Calu3 (cell line): ENCODE measurements around the gene SRPX. TPM values are rescaled to one million over a fixed set of nuclear protein-coding genes. Genes with fewer than 3 reads are reported as not detected.

Experiments used
- BruUV-seq: library from RNA; stranded (reverse); fragments of 400-500 nt; replicated peaks from 2 replicates; lab custom pipeline; 2021; lab: Mats Ljungman, UMichigan
- CTCF ChIA-PET: fragments of 300-600 bp; sonication (Branson Sonifier 250); formaldehyde crosslinking; loops from one replicate; lab custom pipeline; 2022; ENCODE audit warnings: antibody characterized with exemption; lab: Charles Lee
- DNase-seq: peaks from one replicate; pipeline ENCODE4 v3.0.0; 2022
- H3K27ac Mint-ChIP-seq: one replicate; pipeline ENCODE4 v1.8.0; 2022; ENCODE audit warnings: mixed read lengths; ENCODE audit not compliant: unreplicated experiment
- H3K27me3 Mint-ChIP-seq: one replicate; pipeline ENCODE4 v1.8.0; 2022; ENCODE audit warnings: mixed read lengths; ENCODE audit not compliant: unreplicated experiment
- H3K36me3 Mint-ChIP-seq: one replicate; pipeline ENCODE4 v1.8.0; 2022; ENCODE audit warnings: mild to moderate bottlenecking, moderate library complexity, mixed read lengths; ENCODE audit not compliant: insufficient read depth, unreplicated experiment
- H3K4me1 Mint-ChIP-seq: one replicate; pipeline ENCODE4 v1.8.0; 2022; ENCODE audit warnings: mild to moderate bottlenecking, low read depth, mixed read lengths; ENCODE audit not compliant: unreplicated experiment
- H3K4me3 Mint-ChIP-seq: one replicate; pipeline ENCODE4 v1.8.0; 2022; ENCODE audit warnings: mild to moderate bottlenecking, low read depth, moderate library complexity, mixed read lengths; ENCODE audit not compliant: unreplicated experiment
- H3K9me3 Mint-ChIP-seq: one replicate; pipeline ENCODE4 v1.8.0; 2022; ENCODE audit warnings: low read depth, mixed read lengths; ENCODE audit not compliant: unreplicated experiment
- CTCF ChIP-seq: fragments of 200-600 bp; IDR thresholded peaks from one replicate; pipeline ENCODE4 v1.8.0; 2022; ENCODE audit warnings: antibody characterized with exemption; ENCODE audit not compliant: unreplicated experiment
- intact Hi-C: fragments of 100-400 bp; cut with micrococcal nuclease; formaldehyde crosslinking; loops from one replicate; pipeline ENCODE4 v1.10.0; 2022; ENCODE audit not compliant: unreplicated experiment
- total RNA-seq: library from RNA; stranded (reverse); gene quantifications from 2 replicates; pipeline ENCODE4 v1.2.3, GENCODE V29; 2022

SRPX gene
- total RNA-seq, 1 experiment from 2014 or later = 1.2 TPM

GRCh38 chrX:38108364-38108763, 112.3 kb downstream of the SRPX start:
- H3K4me3 Mint-ChIP-seq = no peak overlapping the region
- no TSS peak for BruUV-seq
- TF ChIP-seq CTCF = no peak
- CTCF ChIA-PET = no interaction called here
- intact Hi-C loops = no loop called here
- H3K36me3 Mint-ChIP-seq = no peaks in the 10 kb centered on the region
- H3K9me3 Mint-ChIP-seq = no peaks in the 10 kb centered on the region
- DNase-seq = no peak
- no peak overlapping the region for H3K27ac Mint-ChIP-seq
- H3K27me3 Mint-ChIP-seq = no peaks in the 10 kb centered on the region
- H3K4me1 Mint-ChIP-seq = peaks cover 20% of the 10 kb centered on the region

GRCh38 chrX:38106991-38107655, 113.5 kb downstream of the SRPX start:
- CTCF ChIA-PET = no interaction called here
- Mint-ChIP-seq H3K36me3 (no peaks in the 10 kb centered on the region), H3K4me3 (no peak overlapping the region), H3K27me3 (no peaks in the 10 kb centered on the region), H3K9me3 (no peaks in the 10 kb centered on the region), H3K27ac (no peak overlapping the region), H3K4me1 (peaks cover 20% of the 10 kb centered on the region)
- no peak for DNase-seq
- no peak for TF ChIP-seq CTCF
- intact Hi-C loops = no loop called here
- no TSS peak for BruUV-seq

- H3K4me3 Mint-ChIP-seq = no peak overlapping the region
- no peaks in the 10 kb centered on the region for H3K9me3 Mint-ChIP-seq
- no peak overlapping the region for H3K27ac Mint-ChIP-seq
- no peak for DNase-seq
- H3K27me3 Mint-ChIP-seq = no peaks in the 10 kb centered on the region
- intact Hi-C loops = no loop called here
- no peak for TF ChIP-seq CTCF
- CTCF ChIA-PET = no interaction called here
- no peaks in the 10 kb centered on the region for H3K36me3 Mint-ChIP-seq
- peaks cover 20% of the 10 kb centered on the region for H3K4me1 Mint-ChIP-seq
- no TSS peak for BruUV-seq
These were observed 115.4 kb downstream of the SRPX start for GRCh38 chrX:38105216-38105725.

GRCh38 chrX:38103857-38104812, 116.5 kb downstream of the SRPX start:
- TF ChIP-seq CTCF = no peak
- Mint-ChIP-seq H3K4me3 (no peak overlapping the region), H3K27ac (no peak overlapping the region), H3K9me3 (no peaks in the 10 kb centered on the region), H3K27me3 (no peaks in the 10 kb centered on the region), H3K36me3 (no peaks in the 10 kb centered on the region), H3K4me1 (peaks cover 13% of the 10 kb centered on the region)
- BruUV-seq = no TSS peak
- intact Hi-C loops = no loop called here
- CTCF ChIA-PET = no interaction called here
- no peak for DNase-seq
